GM12864 (cell line): ENCODE measurements around the gene BMP8B.

ENCODE experiments used
- DNase-seq: peaks from one replicate; pipeline ENCODE4 v3.0.0-alpha.2; 2011; ENCODE audit warnings: low read depth
- H3K4me3 ChIP-seq: 2 replicates; pipeline ENCODE4 v1.5.1; 2011; ENCODE audit warnings: mild to moderate bottlenecking, low read depth, low read length, control low read depth
- TF ChIP-seq, protein P1 (sequence below): IDR thresholded peaks from 2 replicates; pipeline ENCODE4 v1.5.1; 2011; ENCODE audit warnings: low read depth, mild to moderate bottlenecking, moderate library complexity, low read length, control low read depth, inconsistent platforms; ENCODE audit errors: missing control alignments

BMP8B gene

DNA sequence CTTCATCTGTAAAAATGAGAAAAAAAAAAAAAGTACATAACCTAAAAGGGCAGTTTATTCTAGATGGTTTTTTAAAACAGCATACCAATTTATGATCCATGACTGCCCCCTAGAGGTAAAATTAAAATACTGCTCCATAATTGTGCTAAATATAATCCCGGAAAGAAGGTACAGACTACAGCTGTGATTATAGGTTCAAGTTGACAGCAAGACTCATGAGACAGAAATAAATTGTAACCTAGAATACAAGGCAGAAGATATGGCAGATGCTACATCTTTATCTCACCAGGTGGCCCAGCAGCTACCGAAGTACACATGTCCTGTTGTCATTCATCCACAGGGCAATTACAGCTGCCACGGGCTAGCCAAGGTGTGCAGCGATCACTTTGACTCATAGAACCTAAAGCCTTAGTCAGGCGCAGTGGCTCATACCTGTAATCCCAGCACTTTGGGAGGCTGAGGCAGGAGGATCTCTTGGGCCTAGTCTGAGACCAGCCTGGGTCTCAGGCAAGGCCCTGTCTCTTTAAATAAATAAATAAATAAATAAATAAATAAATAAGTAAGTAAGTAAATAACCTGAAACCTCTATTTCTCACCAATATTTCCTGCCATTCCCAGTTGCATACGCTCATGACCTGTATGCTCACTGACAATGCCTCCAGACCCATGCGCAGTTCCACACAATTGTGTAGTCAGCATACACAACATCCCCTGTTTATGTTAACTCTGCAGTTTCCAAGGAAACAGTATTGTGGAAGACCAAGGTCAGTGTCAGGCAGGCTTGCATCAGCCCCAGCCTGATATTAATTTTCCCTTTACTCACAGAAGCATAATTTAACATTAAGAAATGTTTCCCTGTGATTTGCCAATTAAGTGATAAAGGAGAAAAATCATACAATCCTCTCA lies 68.3 kb downstream of the BMP8B start:
- H3K4me3 ChIP-seq, result no peak overlapping the region

GRCh38 chr1:39717809-39718208 lies 70.9 kb downstream of the BMP8B start:
- H3K4me3 ChIP-seq, result no peak overlapping the region
- no peak for DNase-seq
- TF ChIP-seq, protein P1, sequence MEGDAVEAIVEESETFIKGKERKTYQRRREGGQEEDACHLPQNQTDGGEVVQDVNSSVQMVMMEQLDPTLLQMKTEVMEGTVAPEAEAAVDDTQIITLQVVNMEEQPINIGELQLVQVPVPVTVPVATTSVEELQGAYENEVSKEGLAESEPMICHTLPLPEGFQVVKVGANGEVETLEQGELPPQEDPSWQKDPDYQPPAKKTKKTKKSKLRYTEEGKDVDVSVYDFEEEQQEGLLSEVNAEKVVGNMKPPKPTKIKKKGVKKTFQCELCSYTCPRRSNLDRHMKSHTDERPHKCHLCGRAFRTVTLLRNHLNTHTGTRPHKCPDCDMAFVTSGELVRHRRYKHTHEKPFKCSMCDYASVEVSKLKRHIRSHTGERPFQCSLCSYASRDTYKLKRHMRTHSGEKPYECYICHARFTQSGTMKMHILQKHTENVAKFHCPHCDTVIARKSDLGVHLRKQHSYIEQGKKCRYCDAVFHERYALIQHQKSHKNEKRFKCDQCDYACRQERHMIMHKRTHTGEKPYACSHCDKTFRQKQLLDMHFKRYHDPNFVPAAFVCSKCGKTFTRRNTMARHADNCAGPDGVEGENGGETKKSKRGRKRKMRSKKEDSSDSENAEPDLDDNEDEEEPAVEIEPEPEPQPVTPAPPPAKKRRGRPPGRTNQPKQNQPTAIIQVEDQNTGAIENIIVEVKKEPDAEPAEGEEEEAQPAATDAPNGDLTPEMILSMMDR, result peak; percentile 17

More for the DNA sequence above, 68.3 kb downstream of the BMP8B start:
- TF ChIP-seq, protein P1, result peak; percentile 26
- DNase-seq, result peak; percentile 40

- TF ChIP-seq, protein P1, result no peak
- H3K4me3 ChIP-seq, result no peak overlapping the region
- DNase-seq, result no peak
Observed at GRCh38 chr1:39713557-39713956, 75.1 kb downstream of the BMP8B start.

- TF ChIP-seq, protein P1, result no peak
- no peak overlapping the region for H3K4me3 ChIP-seq
- no peak for DNase-seq
Observed at GRCh38 chr1:39711966-39712340, 76.7 kb downstream of the BMP8B start.

GRCh38 chr1:39711104-39711965 lies 77.3 kb downstream of the BMP8B start:
- TF ChIP-seq, protein P1, result no peak
- H3K4me3 ChIP-seq, result no peak overlapping the region
- no peak for DNase-seq

DNA sequence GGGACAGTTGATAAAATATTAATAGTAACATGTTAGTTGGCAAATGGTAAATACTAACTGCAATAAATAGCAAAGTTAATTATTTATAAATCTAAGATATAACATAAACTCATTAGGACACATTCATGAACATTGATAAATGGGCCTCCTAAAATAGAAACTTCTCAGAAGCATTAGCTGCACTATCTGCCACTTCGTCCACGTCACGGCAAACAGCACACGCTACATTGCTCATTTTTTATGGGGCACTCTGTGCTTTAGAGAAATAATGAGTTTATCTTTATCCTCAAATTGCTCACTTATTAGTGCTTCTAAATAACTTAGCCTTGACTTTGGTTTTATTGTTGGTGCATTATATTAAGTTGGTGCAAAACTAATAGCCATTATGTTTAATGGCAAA lies 81.2 kb downstream of the BMP8B start:
- no peak overlapping the region for H3K4me3 ChIP-seq
- no peak for DNase-seq
- TF ChIP-seq, protein P1, result no peak
